ENCODE data around the gene ZNF335.
"Not testable (repeated sequence)": the region's sequence is repeated elsewhere in the genome, so short reads cannot be mapped to it uniquely, and the experiment has no call there.

ZNF335 gene

DNA sequence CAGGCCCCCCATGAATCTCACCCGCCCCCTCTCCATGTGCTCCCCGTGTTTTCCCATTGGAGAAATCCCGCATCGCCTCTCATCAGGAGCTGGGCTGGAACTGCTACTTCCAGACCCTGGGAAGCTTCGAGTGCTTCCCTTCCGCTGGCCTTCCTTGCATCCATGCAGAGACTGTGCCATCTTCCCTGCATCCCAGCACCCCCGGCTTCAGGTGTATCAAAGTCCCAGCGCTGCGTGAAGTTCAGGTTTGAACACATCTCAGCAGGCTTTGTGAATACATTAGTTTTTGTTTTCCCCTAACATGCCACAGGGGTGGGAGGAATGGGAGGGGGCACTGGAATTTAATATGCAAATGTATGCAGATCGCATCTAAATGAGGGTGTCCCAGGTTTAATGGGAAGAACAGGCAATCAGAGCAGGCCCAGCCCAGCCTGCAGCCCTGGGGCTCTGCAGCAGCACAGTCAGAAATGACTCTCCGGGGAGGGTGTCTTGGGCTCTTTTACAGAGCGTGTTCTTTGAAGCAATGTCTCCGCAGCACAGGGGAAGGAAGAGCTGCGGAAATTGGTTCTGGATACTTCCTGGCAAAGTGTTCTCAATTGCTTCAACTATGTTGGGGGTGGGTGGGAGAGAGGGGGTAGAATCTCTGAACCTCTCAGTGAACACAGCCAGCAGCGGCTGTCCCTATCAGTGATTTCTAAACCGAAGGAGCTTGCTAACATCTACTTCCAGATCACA is 28.4 kb upstream of the ZNF335 start:
- no peak for DNase-seq

DNA sequence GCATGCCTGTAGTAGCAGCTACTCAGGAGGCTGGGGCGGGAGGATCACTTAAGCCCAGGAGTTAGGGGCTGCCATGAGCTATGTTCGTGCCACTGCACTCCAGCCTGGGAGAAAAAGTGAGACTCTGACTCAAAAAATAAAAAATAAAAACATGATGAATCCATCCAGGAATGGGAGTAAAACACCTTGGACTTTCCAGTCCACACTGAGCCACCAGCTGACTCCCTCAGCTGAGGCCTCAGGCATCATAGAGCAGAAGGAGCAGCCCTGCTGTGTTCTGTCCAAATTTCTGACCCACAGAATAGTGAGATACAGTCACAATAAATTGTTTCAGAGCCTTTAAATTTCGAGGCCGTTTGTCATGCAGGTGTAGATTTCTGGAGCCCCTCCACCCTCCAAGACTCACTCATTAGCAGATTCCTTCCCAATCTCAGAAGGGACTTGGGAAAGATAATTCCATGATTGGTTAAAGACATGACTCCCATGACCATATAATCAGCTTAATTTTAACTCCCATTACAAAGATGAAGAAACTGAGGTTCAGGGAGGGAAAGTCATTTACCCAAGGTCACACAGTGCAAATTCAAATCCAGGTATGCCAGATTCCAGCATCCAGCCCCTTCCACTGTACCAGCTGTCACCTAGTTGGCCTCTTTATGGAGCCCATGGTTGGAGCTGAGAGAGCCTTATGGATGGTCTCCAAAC is 27.7 kb upstream of the ZNF335 start:
- no peak for DNase-seq

DNA sequence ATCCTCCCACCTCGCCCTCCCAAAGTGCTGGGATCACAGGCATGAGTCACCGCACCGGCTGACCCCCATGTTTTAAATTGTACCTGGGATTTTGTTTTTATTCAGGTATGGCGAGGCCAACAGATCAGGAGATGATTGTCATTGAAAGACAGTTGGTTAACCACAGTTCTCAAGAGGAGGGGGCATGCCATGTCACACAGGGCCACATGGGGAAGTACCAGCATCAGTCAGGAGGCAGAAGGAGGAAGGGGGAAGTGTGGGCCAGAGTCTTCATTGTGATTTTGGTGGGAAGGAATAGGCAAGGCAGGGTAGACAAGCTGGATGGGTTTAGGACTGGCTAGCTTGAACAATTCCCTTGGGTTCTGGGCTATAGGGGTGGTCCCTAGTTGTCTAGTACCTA is 26.8 kb upstream of the ZNF335 start:
- no peak for DNase-seq

DNA sequence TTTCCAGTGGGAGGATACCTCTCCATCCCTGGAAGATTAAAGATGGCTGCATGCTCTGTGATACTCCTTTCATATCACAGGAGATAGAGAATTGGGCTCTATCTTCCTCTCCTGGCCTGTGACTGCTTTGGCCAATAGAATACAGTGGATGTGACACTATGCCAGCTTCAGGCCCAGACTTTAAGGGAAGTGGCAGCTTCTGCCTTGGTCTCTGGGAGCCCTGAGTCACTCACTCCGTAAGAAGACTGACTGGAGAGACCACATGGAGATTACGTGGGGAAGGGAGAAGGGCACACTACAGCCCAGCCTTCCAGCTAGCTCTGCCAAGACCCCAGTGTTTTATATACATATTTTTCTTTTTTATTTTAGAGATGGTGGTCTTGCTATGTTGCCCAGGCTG is 26.3 kb upstream of the ZNF335 start:
- DNase-seq = no peak

DNA sequence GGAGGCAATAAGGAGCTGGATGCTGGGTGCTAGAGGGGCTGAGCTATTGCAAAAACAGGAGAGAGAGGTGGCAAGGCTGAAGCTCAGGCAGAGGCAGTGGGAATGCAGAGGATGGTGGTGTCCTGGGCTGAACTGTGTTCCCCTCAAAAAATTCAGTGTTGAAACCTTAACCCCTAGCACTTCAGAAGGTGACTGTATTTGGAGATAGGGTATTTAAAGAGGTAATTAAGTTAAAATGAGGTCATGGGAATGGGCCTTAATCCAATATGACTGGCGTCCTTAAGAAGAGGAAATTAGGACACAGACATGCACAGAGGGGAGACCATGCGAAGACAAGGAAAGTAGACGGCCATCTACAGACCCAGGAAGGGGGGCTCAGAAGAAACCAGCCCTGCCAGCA is 25.2 kb upstream of the ZNF335 start:
- no peak for DNase-seq

DNA sequence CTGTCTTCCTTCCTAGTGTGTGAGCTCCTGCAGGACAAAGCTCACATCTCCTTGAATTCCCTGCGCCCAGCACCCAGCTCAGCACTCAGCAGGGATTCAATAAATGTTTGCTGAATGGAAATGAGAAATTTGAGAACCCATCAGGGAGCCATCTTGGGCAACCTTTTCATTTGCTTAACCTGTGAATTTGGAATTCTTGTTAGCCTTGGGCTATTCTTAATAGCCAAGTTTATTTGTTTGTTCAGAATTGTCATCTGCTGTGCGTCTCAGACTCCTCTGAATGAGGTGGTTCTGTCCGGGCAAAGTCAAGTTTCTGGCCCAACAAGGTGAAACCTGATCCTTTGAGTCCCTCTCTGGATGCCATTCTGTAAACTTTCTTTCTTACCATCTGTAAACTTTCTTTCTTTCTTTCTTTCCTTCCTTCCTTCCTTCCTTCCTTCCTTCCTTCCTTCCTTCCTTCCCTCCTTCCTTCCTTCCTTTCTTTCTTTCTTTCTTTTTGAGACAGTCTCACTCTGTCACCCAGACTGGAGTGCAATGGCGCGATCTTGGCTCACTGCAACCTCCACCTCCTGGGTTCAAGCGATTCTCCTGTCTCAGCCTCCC is 23.6 kb upstream of the ZNF335 start:
- DNase-seq = not testable (repeated sequence)

DNA sequence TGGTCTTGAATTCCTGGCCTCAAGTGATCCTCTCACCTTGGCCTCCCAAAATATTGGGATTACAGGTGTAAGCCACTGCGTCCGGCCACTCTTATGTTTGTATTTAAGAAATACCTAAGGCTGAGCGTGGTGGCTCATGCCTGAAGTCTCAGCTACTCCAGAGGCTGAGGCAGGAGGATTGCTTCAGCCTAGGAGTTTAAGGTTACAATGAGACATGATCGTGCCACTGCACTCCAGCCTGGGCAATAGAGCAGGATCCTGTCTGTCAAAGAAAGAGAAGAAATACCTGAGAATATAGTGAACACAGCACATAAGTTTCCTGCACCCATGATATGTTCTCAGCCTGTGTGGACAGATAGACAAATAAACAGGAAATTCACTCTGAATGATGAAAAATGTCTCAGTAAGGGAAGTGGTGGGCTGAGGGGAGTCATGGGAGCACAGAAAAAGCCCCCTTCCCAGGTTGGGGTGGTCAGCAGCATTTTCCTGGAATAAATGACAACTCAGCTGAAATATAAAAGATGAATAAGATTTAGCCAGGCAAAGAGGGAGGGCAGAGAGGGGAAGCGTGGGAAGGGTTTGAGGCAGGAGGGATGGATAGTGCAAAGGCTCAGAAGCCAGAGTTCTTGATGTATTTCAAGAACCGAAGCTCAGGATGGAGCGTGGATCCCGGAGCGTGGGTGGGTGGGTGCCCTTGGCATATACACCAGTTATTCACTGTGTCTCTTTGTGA is 22.9 kb upstream of the ZNF335 start:
- DNase-seq = no peak

DNA sequence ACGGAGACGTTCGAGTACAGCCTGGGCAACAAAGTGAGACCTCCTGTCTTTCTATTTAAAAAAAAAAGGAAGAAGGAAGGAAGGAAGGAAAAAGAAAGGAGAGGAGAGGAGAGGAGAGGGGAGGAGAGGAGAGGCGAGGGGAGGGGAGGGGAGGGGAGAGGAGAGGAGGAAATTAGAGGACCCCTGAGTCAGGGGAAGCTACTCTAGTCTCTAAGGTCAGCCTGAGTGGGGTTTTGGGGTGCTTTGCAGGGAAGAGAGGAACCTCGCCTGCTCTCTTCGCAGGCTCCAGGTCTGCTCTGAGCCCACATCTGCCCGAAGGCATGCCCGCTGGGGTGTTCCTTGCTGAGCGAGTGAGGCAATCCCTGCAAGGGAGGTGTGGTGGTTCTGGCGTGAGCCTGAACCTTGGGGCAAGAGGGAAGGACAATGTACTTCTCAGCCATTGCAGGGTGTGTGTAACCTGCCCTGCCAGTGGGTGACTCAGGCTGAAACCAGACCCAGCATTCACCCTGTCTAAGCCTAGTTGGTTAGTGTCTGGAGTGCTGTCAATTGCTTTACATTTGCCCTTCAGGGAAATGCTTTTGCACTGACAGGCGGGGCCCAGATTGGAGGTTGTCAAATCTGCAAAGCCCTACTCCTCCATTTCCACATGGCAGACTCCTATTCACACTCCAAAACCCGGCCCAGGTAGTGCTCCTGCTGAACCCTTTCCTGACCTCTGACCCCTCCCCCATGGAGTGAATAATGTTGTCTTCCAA is 21.4 kb upstream of the ZNF335 start:
- no peak for DNase-seq

DNA sequence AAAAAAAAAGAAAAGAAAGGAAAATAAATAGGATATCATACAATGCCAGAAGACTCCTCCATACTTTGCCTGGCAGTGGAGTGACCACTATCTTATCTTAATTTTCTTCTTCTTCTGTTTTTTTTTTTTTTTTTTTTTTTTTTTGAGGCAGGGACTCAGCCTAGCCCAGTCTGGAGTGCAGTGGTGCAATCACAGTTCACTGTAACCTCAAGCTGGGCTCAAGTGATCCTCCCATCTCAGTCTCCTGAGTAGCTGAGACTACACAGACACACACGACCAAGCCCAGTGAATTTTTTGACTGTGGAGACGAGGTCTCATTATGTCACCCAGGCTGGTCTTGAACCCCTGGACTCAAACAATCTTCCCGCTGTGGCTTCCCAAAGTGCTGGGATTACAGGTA is 19.6 kb upstream of the ZNF335 start:
- no peak for DNase-seq

DNA sequence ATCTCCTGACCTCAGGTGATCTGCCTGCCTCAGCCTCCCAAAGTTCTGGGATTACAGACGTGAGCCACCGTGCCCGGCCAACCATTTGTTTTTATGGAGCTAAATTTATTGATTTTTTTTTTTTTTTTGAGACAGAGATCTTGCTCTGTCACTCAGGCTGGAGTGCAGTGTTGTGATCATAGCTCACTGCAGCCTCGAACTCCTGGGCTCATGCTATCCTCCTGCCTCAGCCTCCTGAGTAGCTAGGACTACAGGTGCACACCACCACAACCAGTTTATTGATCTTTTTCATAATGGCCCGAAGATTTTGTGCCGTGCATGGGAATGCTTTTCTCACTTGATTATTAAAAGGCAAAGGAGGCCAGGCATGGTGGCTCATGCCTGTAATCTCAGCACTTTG is 16.8 kb upstream of the ZNF335 start:
- not testable (repeated sequence) for DNase-seq

DNA sequence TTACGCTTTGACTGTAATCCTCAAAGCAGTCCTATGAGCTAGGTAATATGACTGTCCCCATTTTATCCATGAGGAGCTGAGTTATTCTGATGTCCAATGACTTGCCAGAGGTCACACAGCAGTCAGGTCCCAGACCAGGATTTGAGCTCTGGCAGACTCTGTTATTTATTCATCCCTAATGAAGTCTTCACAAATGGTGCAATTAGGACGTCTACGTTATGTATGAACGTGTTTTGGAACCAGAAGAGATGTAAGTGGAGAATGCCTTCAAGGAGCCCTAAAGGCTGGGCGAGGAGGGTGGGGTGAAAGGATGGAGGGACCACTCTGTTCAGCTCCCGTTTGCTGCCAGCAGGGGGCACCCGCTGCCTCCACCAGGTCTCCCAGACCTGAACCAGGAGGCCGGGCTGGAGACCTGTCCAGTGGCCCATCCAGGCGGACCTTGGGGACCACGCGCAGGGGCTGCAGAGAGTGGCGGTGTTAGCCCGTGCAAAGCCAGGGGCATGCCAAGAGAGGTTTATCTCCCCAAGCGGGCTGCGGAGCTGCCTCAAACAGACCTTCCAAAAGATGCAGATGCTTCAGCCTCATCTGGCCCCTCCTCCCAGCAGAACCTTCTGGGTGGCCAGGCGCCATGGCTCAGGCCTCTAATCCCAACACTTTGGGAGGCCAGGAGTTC is 15.2 kb upstream of the ZNF335 start:
- DNase-seq = no peak

DNA sequence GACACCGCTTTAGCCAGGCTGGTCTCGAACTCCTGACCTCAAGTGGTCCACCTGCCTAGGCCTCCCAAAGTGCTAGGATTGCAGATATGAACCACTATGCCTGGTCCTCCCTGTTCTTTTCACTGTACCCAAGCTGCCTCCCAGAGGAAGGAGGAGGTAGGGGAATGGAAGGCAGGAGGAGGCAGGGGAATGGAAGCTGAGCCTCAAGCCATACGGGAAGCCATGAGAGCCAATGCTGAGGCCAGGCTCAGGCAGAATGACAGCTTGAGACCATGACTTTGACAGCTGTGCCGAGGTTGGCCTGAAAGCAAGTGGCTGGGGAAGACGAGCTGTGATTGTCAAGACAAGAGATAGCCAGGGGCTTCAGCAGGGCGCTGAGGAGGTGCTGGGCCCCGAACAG is 13.6 kb upstream of the ZNF335 start:
- DNase-seq = no peak

DNA sequence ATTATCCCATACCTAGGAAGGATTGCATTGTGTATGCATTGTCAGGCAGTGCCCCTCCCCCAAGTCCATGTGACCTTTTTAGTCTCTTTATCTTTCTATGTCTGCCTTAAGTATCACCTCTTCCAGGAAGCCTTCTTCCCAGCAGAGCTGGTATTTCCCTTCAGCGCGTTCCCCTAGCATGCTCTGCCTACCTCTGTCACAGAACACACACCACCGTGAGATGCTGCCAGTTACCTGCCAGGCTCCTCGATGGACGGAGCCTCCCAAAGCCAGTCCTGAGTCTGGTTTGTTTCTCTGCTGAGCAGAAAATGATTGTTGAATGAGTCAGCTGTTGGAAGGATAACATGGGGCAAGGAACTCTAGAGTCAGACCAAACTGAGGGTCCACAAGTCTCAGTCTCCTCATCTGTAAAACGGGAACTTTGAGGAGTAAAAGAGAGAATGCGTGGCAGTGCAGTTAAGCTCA is 11.3 kb upstream of the ZNF335 start:
- DNase-seq = no peak

DNA sequence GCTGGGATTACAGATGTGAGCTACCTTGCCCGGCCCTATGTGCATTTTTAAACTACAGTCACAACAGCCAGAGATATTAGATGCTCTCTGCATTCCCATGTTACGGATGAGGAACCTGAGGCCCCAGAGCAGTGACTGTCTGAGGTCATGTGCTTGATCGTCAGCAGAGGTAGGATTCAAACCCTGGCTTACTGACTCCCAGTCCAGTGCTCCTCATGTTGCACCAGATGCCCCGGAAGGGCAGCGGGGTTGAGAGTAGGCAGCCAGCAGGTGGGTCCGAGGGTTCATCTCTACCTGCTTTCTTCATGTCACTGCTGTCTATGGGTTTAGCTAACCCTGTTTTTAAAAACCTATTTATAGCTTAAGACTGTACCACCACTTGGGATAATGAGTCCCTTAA is 9.3 kb upstream of the ZNF335 start:
- no peak for DNase-seq

DNA sequence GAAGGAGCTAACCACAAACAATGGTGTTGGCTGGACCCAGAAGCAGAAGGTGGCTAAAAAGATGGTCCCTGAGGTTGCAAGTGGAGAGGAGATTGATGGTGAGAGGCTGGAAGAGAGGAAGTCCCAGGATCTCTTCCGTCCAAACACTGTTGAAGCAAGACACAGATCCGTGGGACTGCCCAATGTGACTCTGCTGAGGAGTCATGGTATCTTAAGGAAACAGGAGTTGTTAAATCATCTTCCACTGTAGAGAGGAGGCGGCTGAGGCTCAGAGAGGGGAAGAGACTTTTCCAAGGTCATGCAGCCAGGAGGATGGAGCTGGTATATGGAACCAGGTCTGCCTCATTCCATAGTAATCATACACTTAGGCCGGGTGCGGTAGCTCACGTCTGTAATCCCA is 4.1 kb upstream of the ZNF335 start:
- DNase-seq = no peak

DNA sequence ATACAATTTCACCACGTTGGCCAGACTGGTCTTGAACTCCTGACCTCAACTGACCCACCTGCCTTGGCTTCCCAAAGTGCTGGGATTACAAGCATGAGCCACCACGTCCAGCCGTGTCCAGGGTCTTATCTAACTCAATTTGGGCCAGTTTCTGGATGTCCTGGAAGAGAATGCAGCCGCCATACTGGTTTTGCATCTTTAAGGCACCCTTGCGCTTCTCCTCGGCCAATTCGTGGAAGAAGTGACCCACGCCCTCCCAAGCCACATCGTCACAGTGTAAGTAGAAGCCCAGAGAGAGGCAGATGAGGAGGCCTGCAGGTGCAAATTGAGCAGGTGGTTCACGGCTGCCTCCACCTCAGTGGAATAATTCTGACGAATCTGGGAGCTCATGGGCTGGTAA is 3.7 kb upstream of the ZNF335 start:
- DNase-seq = no peak

DNA sequence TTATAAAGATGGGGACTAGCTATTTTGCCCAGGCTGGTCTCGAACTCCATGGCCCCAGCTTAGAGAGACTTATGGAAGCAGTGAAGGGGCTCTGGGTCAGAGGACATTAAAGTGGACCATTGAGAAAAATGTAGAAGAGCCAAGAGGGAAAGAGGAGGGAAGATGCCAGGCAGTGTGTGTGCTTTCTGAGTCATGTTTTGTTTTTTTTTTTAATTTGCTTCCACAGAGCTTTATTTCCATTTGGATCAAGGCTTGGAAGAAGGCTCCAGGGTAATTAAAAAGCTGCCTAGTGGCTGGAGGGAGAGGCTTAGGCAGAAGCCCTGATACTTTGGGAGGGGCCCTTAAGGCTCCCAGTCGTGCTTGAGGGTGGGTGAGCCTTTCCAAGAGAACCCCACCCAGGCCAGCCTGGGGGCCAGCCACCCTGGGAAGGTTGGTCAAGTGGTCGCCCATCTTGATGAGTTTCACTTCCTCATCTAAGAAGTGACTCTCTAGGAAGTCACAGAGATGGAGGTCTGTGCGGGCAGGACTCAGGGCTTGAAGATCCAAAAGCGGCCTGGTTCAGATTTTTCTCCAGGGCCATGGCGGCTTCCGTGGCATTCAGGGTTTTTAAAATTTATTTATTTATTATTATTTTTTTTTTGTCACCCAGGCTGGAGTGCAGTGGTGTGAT is 3.0 kb upstream of the ZNF335 start:
- DNase-seq = no peak

DNA sequence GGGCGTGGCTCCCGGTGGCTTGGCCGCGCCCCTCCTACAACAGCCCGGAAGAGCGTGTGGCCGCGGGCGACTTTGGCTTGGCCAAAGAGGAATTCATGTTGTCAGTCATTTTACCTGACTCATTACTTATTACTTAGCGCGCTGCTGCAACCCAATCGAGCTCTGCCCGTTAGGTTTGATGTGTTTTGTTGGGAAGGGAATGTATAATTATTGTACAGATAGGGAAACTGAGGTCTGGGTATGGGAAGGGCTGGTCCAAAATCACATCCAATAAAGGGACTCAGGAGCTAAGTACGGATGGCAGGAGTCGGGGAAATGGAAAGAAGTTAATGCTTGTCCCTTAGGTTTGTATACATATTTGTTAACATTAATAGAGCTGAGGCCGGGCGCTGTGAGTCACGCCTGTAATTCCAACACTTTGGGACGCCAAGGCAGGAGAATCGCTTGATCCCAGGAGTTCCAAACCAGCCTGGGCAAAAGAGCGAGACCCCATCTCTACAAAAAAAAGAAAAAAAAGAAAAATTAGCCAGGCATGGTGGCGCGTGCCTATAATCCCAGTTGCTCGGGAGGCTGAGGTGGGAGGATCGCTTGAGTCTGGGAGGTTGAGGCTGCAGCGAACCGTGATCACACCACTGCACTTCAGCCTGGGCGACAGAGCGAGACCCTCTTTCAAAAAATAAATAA is 639 bp upstream of the ZNF335 start:
- no peak for DNase-seq

DNA sequence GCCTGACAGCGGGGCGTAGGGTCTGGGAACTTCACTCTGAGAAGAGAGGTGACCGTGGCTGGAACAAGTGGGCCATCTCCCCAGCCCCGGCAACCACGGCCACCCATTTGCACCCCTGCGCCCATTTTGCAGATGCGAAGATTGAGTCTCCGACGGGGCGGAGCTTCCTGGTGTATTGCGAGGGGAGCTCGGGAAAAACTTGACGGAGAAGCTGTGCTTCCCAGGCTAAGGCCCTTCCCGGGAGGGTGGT is 653 bp downstream of the ZNF335 start:
- no peak for DNase-seq

DNA sequence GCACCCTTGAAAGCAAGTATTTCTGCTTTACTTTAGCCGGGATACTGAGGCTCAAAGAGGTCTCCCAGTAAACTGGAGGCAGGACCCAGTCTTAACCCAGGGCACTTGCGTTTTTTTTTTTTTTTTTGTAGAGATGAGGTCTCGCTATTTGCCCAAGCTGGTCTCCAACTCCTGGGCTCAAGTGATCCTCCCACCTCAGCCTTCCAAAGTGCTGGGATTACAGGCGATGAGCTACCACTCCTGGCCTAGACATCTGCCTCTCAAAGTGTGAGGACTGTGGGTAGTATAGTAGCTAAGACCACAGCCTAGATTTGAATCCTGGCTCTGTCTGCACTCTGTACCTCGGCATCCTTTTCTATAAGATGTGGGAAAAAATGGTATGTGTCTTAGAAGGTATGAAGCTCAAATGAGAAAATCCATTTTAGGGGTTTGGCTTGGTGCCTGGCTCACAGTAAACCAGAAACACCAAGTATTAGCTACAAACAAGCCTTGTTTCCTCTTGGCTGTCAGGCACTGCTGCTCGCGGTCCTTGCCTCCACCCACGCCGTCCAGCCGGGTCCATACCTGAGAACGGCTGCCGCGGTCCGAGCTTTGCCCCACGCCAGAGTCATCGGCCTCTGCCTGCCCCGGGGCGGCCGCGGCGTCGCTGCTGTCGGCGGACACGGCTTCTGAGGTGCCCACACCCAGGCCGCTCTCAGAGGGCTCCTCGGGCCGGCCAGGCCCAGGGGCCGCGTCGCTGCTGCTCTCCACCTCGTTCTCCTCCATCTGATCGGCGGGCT is 1.2 kb downstream of the ZNF335 start:
- no peak for DNase-seq
